ENCODE data around the gene GPR18.

The GPR18 gene

GRCh38 chr13:99278200-99278599, 20.0 kb upstream of the GPR18 start:
- no peak for DNase-seq (ENCODE audit: low read depth)
- no peak for TF ChIP-seq CTCF (IDR thresholded peaks at IDR 0.05; ENCODE audit: insufficient read depth, low read depth, low read length, missing control alignments)
- H3K4me3 ChIP-seq (ENCODE audit: low read depth, low read length): no peak overlapping the region

- H3K4me3 ChIP-seq (ENCODE audit: low read depth, low read length): no peak overlapping the region
- TF ChIP-seq CTCF (IDR thresholded peaks at IDR 0.05; ENCODE audit: insufficient read depth, low read depth, low read length, missing control alignments): no peak
- DNase-seq (ENCODE audit: low read depth): no peak
Measured at GRCh38 chr13:99277629-99278028, 19.4 kb upstream of the GPR18 start.

GRCh38 chr13:99276706-99277105, 18.5 kb upstream of the GPR18 start:
- no peak for TF ChIP-seq CTCF (IDR thresholded peaks at IDR 0.05; ENCODE audit: insufficient read depth, low read depth, low read length, missing control alignments)
- H3K4me3 ChIP-seq (ENCODE audit: low read depth, low read length): no peak overlapping the region
- no peak for DNase-seq (ENCODE audit: low read depth)

- peak; percentile 63 for DNase-seq (ENCODE audit: low read depth)
Measured at GRCh38 chr13:99275093-99275469, 16.9 kb upstream of the GPR18 start.

GRCh38 chr13:99273128-99273527, 14.9 kb upstream of the GPR18 start:
- H3K4me3 ChIP-seq (ENCODE audit: low read depth, low read length): no peak overlapping the region
- no peak for DNase-seq (ENCODE audit: low read depth)
- no peak for TF ChIP-seq CTCF (IDR thresholded peaks at IDR 0.05; ENCODE audit: insufficient read depth, low read depth, low read length, missing control alignments)

More at GRCh38 chr13:99275093-99275469, 16.9 kb upstream of the GPR18 start:
- no peak for TF ChIP-seq CTCF (IDR thresholded peaks at IDR 0.05; ENCODE audit: insufficient read depth, low read depth, low read length, missing control alignments)
- no peak overlapping the region for H3K4me3 ChIP-seq (ENCODE audit: low read depth, low read length)

GRCh38 chr13:99272481-99272880, 14.3 kb upstream of the GPR18 start:
- DNase-seq (ENCODE audit: low read depth): no peak
- H3K4me3 ChIP-seq (ENCODE audit: low read depth, low read length): no peak overlapping the region
- no peak for TF ChIP-seq CTCF (IDR thresholded peaks at IDR 0.05; ENCODE audit: insufficient read depth, low read depth, low read length, missing control alignments)

GRCh38 chr13:99271249-99271648, 13.1 kb upstream of the GPR18 start:
- TF ChIP-seq CTCF (IDR thresholded peaks at IDR 0.05; ENCODE audit: insufficient read depth, low read depth, low read length, missing control alignments): no peak
- no peak overlapping the region for H3K4me3 ChIP-seq (ENCODE audit: low read depth, low read length)
- no peak for DNase-seq (ENCODE audit: low read depth)
